IMR-90 (cell line): ENCODE measurements around the gene TBC1D10A.

Experiments used
- BHLHE40 ChIP-seq: fragments of 150-350 bp; IDR thresholded peaks from 2 replicates; pipeline ENCODE4 v1.6.1; 2016; ENCODE audit warnings: mild to moderate bottlenecking, low read depth, low read length
- CEBPB ChIP-seq: IDR thresholded peaks from 2 replicates; pipeline ENCODE4 v1.6.1; 2012; ENCODE audit warnings: low read depth, low read length, improper control_type of control experiment
- MAZ ChIP-seq: IDR thresholded peaks from 2 replicates; pipeline ENCODE4 v1.6.1; 2012; ENCODE audit warnings: low read depth, mild to moderate bottlenecking, low read length, improper control_type of control experiment, moderate library complexity, borderline replicate concordance
- MXI1 ChIP-seq: IDR thresholded peaks from 2 replicates; pipeline ENCODE4 v1.6.1; 2012; ENCODE audit warnings: low read depth, mild to moderate bottlenecking, low read length, moderate library complexity, borderline replicate concordance
- NFE2L2 ChIP-seq: fragments of 150-350 bp; IDR thresholded peaks from 2 replicates; pipeline ENCODE4 v1.6.1; 2016; ENCODE audit warnings: low read depth, mild to moderate bottlenecking, low read length
- POLR2A ChIP-seq: IDR thresholded peaks from 2 replicates; pipeline ENCODE4 v1.6.1; 2012; ENCODE audit warnings: mild to moderate bottlenecking, low read depth, low read length
- RCOR1 ChIP-seq: IDR thresholded peaks from 2 replicates; pipeline ENCODE4 v1.6.1; 2012; ENCODE audit warnings: mild to moderate bottlenecking, low read length, improper control_type of control experiment; ENCODE audit not compliant: insufficient replicate concordance
- RFX5 ChIP-seq: IDR thresholded peaks from 2 replicates; pipeline ENCODE4 v1.8.0; 2012; ENCODE audit warnings: low read depth, mild to moderate bottlenecking, low read length, moderate library complexity
- TF ChIP-seq, protein P1 (sequence below): conservative IDR thresholded peaks from 2 replicates; pipeline ENCODE4 v1.5.1; 2012; ENCODE audit warnings: mild to moderate bottlenecking, low read depth, low read length, improper control_type of control experiment
- TF ChIP-seq, protein P2 (sequence below): fragments of 150-350 bp; IDR thresholded peaks from 2 replicates; pipeline ENCODE4 v1.6.1; 2017; ENCODE audit warnings: mild to moderate bottlenecking, antibody characterized with exemption, low read length, low read depth
- TF ChIP-seq, protein P3 (sequence below): fragments of 150-350 bp; IDR thresholded peaks from 2 replicates; pipeline ENCODE4 v1.6.1; 2016; ENCODE audit warnings: low read depth, mild to moderate bottlenecking, low read length, moderate library complexity, borderline replicate concordance

DNA sequence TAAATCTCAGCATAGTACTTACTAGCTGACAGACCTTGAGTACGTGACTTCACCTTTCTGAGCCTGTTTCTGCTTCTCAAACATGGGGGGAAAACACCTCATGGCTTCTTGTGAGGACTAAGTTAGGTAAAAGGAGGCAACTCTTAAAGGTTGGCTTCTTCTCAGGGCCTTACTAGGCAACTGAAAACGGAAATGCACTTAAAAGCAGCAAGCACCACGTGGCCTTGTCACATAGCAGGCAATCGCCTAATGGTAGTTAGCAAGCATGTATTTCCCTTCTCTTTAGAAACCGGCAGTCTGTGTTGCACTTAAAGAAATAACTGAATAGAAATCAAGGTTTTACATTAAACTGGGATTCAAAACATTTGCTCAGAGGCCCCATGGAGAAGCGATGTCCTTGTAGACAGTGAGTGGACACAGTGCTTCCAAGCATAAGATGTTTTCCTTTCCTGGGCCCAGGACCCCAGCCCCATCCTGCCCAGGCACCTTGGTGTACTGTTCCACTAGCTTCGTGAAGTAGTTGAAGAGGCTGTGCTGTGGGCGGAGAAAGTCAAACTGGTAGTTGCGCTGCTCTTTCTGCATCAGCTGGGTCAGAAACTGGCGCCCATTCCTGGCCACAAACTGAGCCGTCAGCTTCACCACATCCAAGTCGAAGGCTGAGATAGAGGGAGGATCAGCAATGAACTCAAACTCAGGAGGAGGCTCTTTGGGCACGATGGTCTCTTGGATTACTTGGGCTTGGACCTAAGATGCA, 17.9 kb upstream of the TBC1D10A start:
- TF ChIP-seq MAZ (no peak), POLR2A (no peak), NFE2L2 (no peak), BHLHE40 (no peak), CEBPB (no peak), RCOR1 (no peak), MXI1 (no peak), RFX5 (no peak)
- TF ChIP-seq, protein P1, sequence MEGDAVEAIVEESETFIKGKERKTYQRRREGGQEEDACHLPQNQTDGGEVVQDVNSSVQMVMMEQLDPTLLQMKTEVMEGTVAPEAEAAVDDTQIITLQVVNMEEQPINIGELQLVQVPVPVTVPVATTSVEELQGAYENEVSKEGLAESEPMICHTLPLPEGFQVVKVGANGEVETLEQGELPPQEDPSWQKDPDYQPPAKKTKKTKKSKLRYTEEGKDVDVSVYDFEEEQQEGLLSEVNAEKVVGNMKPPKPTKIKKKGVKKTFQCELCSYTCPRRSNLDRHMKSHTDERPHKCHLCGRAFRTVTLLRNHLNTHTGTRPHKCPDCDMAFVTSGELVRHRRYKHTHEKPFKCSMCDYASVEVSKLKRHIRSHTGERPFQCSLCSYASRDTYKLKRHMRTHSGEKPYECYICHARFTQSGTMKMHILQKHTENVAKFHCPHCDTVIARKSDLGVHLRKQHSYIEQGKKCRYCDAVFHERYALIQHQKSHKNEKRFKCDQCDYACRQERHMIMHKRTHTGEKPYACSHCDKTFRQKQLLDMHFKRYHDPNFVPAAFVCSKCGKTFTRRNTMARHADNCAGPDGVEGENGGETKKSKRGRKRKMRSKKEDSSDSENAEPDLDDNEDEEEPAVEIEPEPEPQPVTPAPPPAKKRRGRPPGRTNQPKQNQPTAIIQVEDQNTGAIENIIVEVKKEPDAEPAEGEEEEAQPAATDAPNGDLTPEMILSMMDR, result no peak
- TF ChIP-seq, protein P2, sequence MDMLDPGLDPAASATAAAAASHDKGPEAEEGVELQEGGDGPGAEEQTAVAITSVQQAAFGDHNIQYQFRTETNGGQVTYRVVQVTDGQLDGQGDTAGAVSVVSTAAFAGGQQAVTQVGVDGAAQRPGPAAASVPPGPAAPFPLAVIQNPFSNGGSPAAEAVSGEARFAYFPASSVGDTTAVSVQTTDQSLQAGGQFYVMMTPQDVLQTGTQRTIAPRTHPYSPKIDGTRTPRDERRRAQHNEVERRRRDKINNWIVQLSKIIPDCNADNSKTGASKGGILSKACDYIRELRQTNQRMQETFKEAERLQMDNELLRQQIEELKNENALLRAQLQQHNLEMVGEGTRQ, result no peak
- TF ChIP-seq, protein P3, sequence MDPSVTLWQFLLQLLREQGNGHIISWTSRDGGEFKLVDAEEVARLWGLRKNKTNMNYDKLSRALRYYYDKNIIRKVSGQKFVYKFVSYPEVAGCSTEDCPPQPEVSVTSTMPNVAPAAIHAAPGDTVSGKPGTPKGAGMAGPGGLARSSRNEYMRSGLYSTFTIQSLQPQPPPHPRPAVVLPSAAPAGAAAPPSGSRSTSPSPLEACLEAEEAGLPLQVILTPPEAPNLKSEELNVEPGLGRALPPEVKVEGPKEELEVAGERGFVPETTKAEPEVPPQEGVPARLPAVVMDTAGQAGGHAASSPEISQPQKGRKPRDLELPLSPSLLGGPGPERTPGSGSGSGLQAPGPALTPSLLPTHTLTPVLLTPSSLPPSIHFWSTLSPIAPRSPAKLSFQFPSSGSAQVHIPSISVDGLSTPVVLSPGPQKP, result no peak
